ENCODE measurements around the gene GPC1. TPM values are rescaled to one million over a fixed set of nuclear protein-coding genes. Genes with fewer than 3 reads are reported as not detected.
A peak's percentile ranks its signal among the peaks of the same experiment; 100 is the strongest.

GPC1 gene
- total and polyA plus RNA-seq, 2 of the 13 experiments (the other 11 are each of a cell fraction or from before 2014, with no cell fraction given) = 4.0 to 5.5 TPM

DNA sequence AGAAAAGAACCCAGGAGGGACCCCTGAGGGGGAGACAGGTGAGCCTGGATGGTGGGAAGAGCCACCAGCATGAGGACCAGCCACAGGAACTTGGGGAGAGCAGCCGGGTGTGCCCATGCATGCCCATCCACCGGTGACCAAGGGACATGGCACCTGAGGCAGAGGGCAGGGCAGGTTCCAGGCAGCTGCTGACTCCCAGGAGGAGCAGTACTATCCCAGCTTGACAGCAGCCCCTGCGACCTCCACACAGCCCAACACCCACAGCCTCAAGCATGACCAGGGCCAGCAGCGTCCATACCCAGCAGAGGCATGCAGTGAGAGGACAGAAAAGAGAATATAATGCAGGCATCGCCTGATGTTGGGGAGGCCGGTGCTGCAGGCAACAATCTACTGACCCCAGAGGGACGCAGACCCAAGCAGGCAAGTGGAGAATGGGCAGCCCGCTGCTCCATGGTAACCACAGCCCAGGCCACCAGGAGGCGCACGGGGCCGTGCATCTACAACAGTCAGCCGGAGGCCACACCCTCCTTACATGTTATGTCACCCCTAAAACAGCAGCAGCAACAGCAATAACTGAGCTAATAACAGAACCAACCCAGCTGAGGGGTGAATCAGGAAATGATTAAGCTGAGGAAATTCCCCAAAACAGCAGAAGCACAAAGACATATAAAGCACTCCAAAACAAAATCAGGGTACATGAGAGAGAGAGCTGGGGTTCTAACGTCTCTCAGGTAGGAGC lies 78.3 kb downstream of the GPC1 start (continued):
- TF ChIP-seq, protein P1, sequence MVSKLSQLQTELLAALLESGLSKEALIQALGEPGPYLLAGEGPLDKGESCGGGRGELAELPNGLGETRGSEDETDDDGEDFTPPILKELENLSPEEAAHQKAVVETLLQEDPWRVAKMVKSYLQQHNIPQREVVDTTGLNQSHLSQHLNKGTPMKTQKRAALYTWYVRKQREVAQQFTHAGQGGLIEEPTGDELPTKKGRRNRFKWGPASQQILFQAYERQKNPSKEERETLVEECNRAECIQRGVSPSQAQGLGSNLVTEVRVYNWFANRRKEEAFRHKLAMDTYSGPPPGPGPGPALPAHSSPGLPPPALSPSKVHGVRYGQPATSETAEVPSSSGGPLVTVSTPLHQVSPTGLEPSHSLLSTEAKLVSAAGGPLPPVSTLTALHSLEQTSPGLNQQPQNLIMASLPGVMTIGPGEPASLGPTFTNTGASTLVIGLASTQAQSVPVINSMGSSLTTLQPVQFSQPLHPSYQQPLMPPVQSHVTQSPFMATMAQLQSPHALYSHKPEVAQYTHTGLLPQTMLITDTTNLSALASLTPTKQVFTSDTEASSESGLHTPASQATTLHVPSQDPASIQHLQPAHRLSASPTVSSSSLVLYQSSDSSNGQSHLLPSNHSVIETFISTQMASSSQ (IDR thresholded peaks at IDR 0.05; ENCODE audit: low read depth) = no peak
- TF ChIP-seq, protein P1 (CRISPR knock-in tag; IDR thresholded peaks at IDR 0.05; ENCODE audit: borderline replicate concordance) = no peak
- TF ChIP-seq, protein P2, sequence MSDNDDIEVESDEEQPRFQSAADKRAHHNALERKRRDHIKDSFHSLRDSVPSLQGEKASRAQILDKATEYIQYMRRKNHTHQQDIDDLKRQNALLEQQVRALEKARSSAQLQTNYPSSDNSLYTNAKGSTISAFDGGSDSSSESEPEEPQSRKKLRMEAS (IDR thresholded peaks at IDR 0.05) = no peak; the same call in 1 of the 2 replicates
- TF ChIP-seq RBM22 (optimal IDR thresholded peaks at IDR 0.05; ENCODE audit: low read length) (peak; percentile 77), ZNF343 (CRISPR knock-in tag; IDR thresholded peaks at IDR 0.05) (no peak), ZNF550 (CRISPR knock-in tag; IDR thresholded peaks at IDR 0.05; ENCODE audit: borderline replicate concordance) (no peak), ZFYVE20 (CRISPR knock-in tag; IDR thresholded peaks at IDR 0.05; ENCODE audit: borderline replicate concordance, low read depth) (no peak), ZNF10 (CRISPR knock-in tag; IDR thresholded peaks at IDR 0.05; ENCODE audit: borderline replicate concordance, low read depth) (no peak), ZNF672 (CRISPR knock-in tag; IDR thresholded peaks at IDR 0.05) (no peak), ZNF235 (CRISPR knock-in tag; IDR thresholded peaks at IDR 0.05; ENCODE audit: borderline replicate concordance) (no peak), MATR3 (CRISPR knock-in tag; IDR thresholded peaks at IDR 0.05) (no peak), ZNF441 (CRISPR knock-in tag; IDR thresholded peaks at IDR 0.05; ENCODE audit: borderline replicate concordance) (no peak), ELF3 (CRISPR knock-in tag; IDR thresholded peaks at IDR 0.05) (peak; percentile 38; the same call in 1 of the 2 replicates)
- TF ChIP-seq, protein P3, sequence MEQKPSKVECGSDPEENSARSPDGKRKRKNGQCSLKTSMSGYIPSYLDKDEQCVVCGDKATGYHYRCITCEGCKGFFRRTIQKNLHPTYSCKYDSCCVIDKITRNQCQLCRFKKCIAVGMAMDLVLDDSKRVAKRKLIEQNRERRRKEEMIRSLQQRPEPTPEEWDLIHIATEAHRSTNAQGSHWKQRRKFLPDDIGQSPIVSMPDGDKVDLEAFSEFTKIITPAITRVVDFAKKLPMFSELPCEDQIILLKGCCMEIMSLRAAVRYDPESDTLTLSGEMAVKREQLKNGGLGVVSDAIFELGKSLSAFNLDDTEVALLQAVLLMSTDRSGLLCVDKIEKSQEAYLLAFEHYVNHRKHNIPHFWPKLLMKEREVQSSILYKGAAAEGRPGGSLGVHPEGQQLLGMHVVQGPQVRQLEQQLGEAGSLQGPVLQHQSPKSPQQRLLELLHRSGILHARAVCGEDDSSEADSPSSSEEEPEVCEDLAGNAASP (CRISPR knock-in tag; IDR thresholded peaks at IDR 0.05; ENCODE audit: borderline replicate concordance) = no peak
- TF ChIP-seq, protein P4, sequence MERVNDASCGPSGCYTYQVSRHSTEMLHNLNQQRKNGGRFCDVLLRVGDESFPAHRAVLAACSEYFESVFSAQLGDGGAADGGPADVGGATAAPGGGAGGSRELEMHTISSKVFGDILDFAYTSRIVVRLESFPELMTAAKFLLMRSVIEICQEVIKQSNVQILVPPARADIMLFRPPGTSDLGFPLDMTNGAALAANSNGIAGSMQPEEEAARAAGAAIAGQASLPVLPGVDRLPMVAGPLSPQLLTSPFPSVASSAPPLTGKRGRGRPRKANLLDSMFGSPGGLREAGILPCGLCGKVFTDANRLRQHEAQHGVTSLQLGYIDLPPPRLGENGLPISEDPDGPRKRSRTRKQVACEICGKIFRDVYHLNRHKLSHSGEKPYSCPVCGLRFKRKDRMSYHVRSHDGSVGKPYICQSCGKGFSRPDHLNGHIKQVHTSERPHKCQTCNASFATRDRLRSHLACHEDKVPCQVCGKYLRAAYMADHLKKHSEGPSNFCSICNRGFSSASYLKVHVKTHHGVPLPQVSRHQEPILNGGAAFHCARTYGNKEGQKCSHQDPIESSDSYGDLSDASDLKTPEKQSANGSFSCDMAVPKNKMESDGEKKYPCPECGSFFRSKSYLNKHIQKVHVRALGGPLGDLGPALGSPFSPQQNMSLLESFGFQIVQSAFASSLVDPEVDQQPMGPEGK (CRISPR knock-in tag; IDR thresholded peaks at IDR 0.05) = 0 out of 2 replicates have a peak, but pooled peaks have one; percentile 18
